Stimulated activated CD8-positive, alpha-beta memory T cell treated with anti-CD3 and anti-CD28 coated beads, Interleukin-15, amount 100 ng/mL, for 24 hours (primary cell): Measurements from ENCODE around the gene GCM1.

Experiments used
- DNase-seq: peaks from one replicate; pipeline ENCODE4 v3.0.0-alpha.2; 2020; ENCODE audit warnings: low read depth

Gene GCM1

GRCh38 chr6:53152576-53152975 lies 3.9 kb upstream of the GCM1 start:
- no peak for DNase-seq

DNA sequence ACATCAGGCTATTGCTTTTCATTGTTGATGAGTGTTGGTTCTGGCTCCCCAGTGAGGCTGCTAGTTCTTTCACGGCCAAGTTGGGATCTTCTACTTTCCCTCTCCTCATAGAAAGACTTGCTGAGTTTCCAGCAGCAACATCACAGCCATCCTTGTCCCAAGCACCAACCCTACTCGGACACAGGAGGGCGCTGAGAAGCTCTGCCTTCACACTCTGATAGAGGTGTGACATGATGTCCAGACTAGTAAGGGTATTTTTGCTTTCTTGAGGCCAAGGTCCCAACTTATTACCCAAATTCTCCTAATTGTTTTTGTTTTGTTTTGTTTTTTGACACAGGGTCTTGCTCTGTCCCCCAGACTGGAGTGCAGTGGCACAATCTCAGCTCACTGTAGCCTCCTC lies 3.0 kb upstream of the GCM1 start:
- DNase-seq = no peak

DNA sequence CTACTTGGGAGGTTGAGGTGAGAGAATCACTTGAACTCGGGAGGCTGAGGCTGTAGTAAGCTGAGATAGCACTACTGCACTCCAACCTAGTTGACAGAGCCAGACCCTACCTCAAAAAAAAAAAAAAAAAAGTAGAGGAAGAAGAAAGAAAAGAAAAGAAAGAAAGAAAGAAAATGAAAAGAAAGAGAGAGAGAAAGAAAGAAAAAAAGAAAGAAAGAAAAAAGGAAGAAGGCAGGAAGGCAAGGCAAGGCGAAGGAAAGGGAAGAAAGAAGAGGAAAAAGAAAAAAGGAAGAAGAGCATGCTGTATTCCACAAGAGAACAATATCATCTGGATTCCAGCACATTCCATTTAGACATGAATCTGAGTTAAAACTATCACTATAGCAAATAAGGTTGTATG lies 3.8 kb downstream of the GCM1 start:
- no peak for DNase-seq

DNA sequence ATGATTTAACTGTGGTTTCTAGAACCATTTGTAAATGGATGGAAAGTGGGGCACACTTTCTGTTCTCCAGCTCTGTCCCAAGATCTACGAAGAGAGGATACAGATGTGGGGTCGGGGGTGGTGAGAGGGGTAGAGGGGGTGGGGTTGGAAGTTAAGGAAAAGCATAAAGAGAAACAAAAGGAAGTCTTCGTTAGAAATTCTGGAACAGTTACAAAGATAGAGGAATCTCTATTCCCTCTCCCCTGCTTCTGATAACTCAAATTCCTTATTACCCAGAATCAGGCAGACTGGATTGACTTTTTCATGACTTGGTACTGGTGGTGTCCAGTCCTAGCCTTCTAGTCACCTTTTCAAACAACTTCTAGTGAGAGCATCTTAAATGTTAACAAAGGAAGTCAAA lies 4.9 kb downstream of the GCM1 start:
- DNase-seq = no peak

- no peak for DNase-seq
Measured at GRCh38 chr6:53142810-53143209, 5.8 kb downstream of the GCM1 start.

DNA sequence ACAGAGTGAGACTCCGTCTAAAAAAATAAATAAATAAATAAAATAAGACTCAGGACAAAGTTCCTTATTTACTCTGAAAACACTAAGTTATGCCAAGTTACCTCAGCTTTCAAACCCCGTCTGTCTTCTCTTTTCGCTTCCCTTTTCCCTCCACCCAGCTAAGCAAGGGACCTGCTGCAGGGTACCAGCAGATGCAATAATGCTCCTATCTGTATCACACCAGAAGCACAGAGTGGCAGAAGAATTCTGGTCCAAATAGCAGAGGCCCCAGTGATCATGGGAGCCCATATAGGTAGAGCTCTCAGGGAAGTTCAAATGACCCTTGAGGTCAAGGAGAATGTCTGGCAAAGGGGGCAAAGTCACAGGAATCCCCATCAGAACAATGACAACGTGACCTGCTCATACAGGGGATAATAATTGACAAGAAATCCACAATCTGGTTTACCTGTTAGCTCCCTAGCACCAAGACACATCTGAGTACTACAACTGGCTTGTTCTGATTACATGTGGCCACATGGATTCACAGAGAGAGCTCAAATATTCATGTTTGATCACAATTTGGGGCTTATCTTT lies 8.7 kb downstream of the GCM1 start:
- DNase-seq = no peak

GRCh38 chr6:53136000-53136609 lies 12.5 kb downstream of the GCM1 start:
- no peak for DNase-seq

- no peak for DNase-seq
Measured at GRCh38 chr6:53134601-53135235, 13.9 kb downstream of the GCM1 start.

- no peak for DNase-seq
Measured at GRCh38 chr6:53133961-53134360, 14.7 kb downstream of the GCM1 start.

GRCh38 chr6:53130569-53131290 lies 17.9 kb downstream of the GCM1 start:
- DNase-seq = no peak

- DNase-seq = no peak
Measured at GRCh38 chr6:53128842-53129241, 19.8 kb downstream of the GCM1 start.

DNA sequence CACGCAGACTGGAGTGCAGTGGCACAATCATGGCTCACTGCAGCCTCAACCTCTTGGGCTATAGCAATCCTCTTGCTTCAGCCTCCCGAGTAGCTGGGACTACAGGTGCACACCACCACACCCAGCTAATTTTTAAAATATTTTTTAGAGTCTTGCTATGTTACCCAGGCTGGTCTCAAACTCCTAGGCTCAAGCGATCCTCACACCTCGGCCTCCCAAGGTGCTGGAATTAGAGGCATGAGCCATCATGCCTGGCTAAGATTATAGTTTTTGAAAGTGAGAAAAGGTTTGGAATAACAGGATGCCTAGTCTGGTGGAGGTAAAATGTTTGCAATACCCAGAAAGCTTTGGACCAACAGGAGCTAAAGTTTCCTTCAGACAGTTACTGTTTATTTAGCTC lies 23.4 kb downstream of the GCM1 start:
- no peak for DNase-seq

DNA sequence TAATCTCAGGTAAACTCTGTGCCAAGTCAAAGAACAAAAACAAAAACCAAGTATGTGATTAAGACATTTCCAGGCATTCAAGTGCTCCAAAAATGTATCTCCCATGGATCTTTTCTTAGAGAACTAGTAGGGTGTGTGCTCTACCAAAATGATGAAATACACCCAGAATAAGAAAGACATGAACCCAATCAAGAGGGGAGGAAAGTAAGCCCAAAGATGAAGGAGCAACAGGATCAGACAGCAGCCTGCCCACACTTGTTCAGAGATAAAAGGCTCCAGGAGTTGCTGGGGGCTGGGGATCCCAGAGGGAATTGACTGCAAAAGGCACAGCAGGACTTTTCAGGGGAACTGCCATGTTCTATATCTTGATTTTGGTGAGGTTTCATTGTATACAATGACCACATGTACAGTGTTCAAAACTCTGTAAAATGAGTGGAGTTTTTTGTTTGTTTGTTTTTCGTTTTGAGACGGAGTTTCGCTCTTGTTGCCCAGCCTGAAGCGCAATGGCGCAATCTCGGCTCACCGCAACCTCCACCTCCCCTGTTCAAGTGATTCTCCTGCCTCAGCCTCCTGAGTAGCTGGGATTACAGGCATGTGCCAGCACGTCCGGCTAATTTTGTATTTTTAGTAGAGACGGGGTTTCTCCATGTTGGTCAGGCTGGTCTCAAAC lies 24.4 kb downstream of the GCM1 start:
- no peak for DNase-seq

GRCh38 chr6:53119772-53120409 lies 28.8 kb downstream of the GCM1 start:
- no peak for DNase-seq

DNA sequence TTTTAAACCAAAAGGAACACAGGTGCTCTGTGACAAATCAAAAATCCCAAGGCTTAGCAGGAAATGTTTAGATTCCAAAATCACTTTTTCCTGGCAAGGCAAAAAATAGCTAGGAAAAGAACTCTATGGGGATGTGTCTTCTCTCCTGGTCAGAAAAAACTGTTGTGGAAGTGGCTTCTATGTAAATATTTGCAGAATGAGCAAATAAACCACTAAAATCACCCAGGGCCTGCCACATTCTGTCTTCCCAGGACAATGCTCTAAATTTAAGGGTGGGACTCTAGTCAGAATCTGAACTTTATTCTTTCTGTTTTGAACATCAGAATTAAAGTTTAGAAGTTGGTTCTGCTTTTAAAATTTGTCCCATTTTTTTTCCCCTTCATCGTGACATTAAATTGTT lies 29.3 kb downstream of the GCM1 start:
- DNase-seq = no peak

DNA sequence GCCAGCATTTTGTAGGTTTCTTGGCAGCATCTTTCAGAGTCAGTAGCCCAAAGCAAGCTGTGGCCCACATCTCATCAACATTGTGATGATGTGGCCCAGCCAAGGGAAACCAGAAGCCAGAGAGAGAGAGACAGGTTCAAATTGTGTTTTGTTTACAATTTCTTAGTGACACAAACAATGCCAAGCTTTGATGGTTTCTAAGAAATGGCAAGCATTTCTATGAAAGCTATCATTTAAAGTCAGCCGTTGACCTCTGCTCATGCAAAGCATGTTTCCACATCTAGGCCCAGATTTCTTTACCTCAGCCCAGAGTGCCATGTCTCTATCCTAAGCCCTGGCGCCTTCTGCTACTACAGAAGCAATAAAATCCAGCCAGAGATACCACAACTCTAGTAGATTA lies 32.9 kb downstream of the GCM1 start:
- DNase-seq = no peak

DNA sequence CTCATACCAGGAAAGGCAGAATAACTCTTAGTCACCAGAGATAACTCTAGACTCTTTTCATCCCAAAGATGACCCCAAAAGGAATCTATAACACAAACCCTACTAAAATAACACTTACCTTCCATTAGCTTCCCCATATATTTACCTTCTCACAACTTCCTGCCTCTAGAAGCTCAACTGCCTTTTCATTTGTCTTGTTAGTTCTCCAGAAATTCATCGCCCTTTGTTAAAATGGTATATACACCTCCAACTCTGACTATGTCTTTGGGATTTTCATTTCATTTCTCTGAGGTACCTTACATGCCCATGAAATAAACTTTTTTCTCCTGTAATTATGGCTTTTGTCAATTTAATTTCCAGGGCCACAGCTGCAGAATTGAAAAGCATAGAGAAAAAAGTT lies 33.5 kb downstream of the GCM1 start:
- no peak for DNase-seq

DNA sequence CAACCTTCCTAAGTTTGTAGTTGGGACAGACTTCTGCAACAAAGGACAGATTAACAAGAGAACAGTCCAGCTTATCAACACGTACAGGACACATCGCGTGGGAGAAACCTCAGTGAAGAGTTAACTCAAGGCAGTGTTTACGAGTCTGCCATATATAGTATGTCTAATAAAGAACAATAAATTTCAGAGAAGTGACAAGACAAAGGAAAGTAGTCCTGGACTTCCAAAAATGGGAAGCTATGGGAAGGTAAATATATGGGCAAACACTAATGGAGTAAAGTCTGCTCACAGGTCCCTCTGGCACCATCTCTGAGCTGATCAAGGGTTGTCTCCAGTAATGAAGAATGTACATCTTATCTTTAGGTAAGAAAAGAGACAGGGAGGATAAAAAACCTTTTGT lies 34.9 kb downstream of the GCM1 start:
- DNase-seq = no peak

GRCh38 chr6:53112871-53113270 lies 35.8 kb downstream of the GCM1 start:
- DNase-seq = no peak

DNA sequence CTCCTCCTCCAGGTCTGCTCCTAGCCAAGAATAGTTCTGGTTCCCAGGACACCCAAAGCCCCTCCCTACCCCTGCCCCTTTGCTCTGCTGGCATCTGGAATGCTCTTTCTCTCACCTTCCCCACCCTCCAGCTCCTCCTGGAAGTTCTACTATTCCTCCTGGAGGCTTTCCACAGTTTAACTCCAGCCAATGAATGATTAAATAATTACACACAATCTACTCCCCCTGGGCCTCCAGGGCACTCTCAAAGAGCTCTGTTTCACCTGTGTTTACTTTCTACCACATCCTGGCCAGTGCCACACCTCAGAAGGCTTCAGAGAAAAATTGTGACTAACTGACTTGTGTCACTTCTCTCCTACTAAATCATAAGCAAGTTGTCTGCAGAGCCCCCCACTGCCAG lies 36.2 kb downstream of the GCM1 start:
- DNase-seq = no peak

DNA sequence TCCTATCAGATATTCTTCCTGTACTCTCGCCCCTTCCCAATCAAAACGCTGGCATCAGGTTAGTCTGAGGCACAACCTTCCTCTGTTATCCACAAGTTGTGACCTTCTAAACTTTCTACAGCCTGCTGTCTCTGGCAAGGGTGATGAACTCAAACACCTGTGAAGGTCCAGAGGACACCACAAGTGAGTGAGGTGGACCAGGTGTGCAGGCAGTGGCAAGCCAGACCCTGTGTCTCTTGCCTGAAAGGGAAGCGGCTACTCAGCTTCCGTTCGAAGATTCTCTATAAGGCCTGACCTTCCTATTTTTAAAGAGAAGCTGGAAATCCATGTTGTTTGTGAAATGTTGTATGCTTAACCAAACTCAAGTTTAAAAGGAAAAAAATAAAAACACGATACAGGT lies 36.8 kb downstream of the GCM1 start:
- no peak for DNase-seq

DNA sequence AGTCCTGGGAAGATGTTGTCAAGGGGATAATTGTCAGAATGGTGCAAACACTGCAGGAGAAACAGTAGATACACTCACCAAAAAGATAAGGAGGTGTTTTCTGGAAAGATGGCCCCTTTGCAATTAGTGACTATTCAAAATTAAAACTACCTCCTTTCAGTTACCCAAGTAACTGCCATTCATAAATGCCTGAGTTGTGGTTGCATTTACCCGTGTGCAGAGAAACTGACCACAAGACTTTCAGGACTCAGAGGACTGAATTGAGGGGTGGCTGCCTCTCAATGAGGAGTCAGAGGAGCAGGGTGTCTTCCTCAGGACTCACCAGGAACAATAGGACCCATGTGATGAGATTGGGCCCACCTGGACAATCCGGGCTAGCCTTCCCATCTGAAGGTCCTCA lies 39.0 kb downstream of the GCM1 start:
- no peak for DNase-seq
